Measurements from ENCODE around the gene GANC.
A peak's percentile ranks its signal among the peaks of the same experiment; 100 is the strongest.
"Not testable (repeated sequence)": the region's sequence is repeated elsewhere in the genome, so short reads cannot be mapped to it uniquely, and the experiment has no call there.

The GANC gene, protein sequence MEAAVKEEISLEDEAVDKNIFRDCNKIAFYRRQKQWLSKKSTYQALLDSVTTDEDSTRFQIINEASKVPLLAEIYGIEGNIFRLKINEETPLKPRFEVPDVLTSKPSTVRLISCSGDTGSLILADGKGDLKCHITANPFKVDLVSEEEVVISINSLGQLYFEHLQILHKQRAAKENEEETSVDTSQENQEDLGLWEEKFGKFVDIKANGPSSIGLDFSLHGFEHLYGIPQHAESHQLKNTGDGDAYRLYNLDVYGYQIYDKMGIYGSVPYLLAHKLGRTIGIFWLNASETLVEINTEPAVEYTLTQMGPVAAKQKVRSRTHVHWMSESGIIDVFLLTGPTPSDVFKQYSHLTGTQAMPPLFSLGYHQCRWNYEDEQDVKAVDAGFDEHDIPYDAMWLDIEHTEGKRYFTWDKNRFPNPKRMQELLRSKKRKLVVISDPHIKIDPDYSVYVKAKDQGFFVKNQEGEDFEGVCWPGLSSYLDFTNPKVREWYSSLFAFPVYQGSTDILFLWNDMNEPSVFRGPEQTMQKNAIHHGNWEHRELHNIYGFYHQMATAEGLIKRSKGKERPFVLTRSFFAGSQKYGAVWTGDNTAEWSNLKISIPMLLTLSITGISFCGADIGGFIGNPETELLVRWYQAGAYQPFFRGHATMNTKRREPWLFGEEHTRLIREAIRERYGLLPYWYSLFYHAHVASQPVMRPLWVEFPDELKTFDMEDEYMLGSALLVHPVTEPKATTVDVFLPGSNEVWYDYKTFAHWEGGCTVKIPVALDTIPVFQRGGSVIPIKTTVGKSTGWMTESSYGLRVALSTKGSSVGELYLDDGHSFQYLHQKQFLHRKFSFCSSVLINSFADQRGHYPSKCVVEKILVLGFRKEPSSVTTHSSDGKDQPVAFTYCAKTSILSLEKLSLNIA (N-terminal part only)

GRCh38 chr15:42272939-42273899, at the start of gene GANC, which contains the start of gene TMEM87A:
Gene GANC, plus strand, starts transcription at chr15:42273201. Its CDS starts 1,281 bp downstream, at chr15:42274482.
Gene TMEM87A, minus strand, starts transcription at chr15:42273433. Its CDS starts 35 bp downstream, at chr15:42273398.
- peak; percentile 87 to 96 for DNase-seq

- no peak for DNase-seq
Measured at GRCh38 chr15:42226648-42227047, 46.4 kb upstream of the GANC start.

- no peak for DNase-seq
Measured at GRCh38 chr15:42228036-42228435, 45.0 kb upstream of the GANC start.

DNA sequence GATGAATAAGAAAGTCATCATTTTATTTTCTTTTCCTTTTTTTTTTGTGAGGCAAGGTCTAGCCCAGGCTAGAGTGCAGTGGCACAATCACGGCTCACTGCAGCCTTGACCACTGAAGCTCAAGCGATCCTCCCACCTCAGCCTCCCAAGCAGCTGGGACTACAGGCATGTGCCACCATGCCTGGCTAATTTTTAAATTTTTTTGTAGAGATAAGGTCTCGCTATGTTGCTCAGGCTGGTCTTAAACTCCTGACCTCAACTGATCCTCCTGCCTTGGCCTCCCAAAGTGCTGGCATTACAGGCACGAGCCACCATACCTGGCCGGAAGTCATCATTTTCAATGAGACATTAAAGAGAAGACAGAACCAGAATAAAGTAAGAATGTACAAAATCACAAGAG, 44.0 kb upstream of the GANC start:
- DNase-seq: not testable (repeated sequence)

- DNase-seq: no peak
Measured at GRCh38 chr15:42231088-42231487, 41.9 kb upstream of the GANC start.

DNA sequence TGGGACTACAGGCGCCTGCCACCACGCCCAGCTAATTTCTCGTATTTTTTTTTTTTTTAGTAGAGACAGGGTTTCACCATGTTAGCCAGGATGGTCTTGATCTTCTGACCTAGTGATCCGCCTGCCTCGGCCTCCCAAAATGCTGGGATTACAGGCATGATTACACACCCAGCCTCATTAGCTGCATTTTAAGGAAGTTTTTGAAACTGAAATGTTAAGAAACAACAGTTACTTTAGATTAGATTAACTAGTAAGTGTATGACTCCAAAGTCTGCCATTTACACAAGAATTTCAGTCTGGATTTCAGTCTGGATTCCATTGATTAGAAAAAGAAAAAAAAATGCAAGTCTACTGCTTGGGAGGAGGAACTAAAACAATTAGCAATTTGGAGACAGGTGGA, 40.4 kb upstream of the GANC start:
- no peak for DNase-seq

- DNase-seq: no peak
Measured at GRCh38 chr15:42233107-42233506, 39.9 kb upstream of the GANC start.

DNA sequence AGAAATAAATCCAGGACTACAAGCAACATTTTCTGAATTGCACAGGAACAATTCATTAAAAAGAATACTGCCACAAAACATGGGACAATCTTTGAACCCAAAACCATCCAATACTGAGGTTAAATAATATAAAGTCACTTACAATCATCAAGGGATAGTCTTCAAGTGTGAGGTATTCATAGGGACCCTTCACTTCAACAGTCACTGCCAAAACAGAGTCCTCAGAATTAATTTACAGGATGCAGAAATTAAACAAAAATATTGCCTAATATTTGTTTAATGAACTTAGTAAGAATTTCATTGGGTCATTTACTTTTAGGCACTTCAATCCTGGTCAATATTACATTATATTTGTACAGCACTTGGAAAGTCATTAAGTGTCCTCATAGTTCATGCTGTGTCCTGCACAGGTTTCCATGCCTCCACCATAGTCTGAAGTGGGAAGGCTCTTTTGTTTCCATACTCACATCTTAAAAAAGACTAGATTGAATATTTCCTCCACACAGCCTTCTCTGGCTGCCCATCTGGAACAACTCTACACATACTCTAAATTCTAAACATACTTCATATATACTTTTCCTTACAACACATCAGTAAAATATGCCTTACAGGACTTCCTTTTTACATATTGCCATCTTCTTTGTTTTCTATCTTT, 33.3 kb upstream of the GANC start:
- no peak for DNase-seq

- no peak for DNase-seq
Measured at GRCh38 chr15:42240823-42241222, 32.2 kb upstream of the GANC start.

- DNase-seq: no peak
Measured at GRCh38 chr15:42253300-42253699, 19.7 kb upstream of the GANC start.

DNA sequence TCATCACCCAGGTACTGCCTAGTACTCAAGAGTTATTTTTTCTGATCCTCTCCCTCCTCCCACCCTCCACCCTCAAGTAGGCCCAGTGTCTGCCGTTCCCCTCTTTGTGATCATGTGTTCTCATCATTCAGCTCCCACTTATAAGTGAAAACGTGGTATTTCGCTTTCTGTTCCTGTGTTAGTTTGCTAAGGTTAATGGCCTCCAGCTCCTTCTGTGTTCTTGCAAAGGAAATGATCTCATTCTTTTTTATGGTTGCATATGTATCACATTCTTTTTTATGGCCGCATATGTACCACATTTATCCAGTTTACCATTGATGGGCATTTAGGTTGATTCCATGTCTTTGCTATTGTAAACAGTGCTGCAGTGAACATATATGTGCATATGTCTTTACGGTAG, 8.2 kb upstream of the GANC start:
- DNase-seq: no peak

DNA sequence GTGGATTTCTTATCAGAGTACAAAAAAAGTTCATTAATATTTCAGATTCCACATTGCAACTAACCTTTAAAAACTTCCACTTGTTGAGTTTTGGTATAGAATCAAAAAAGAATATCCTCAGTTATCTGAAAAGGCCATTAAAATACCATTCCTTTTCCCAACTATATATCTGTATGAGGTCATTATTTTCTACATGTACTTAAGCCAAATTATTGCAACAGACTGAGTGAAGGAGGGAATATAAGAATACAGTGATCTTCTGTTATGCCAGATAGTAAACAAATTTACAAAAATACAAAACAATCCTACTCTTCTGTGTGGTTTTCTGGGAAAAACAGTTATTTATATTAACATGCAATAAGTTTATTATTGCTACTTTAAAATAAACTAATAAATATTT, 5.7 kb upstream of the GANC start:
- DNase-seq: no peak

- no peak for DNase-seq
Measured at GRCh38 chr15:42270551-42270950, 2.5 kb upstream of the GANC start.

GRCh38 chr15:42270996-42271395, 2.0 kb upstream of the GANC start:
- DNase-seq: no peak

DNA sequence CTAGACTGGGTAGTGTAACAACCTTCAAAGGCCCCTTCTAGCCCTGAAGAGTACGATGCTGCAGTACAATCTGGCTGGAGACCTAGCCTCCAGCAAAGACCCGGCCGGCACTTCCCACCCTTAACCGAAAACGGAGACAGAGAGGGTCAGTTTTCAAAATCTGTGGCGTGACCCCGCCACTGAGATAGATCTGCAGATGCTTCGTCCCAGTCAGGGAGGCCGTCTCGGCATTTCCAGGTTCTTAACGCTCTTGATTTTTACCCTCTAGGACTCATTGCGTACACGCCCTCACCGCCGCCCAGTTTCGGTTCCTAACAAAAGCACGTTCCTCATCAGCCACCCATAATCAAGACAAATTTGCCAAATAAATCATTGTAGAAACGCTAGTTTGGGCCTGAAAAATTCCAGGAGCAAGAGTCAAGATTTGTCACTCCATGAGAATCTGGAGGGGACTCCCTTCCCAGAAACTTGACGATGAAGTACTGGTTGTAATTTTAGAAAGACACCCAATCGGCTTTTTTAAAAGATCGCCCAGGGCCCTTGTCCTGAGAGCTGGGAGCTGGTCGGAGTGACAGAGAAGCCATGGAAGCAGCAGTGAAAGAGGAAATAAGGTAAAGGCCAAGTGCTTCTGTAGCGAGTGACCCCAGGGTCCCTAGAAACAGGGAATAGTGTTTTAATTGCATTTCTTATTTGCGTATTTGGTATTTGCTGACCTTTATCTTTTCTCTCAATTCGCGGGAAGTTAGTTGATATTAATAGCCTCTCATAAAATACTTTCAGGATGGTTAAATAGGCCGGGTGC, 1.1 kb downstream of the GANC start:
- DNase-seq: peak; percentile 54

- DNase-seq: no peak
Measured at GRCh38 chr15:42274702-42274989, 1.6 kb downstream of the GANC start.

DNA sequence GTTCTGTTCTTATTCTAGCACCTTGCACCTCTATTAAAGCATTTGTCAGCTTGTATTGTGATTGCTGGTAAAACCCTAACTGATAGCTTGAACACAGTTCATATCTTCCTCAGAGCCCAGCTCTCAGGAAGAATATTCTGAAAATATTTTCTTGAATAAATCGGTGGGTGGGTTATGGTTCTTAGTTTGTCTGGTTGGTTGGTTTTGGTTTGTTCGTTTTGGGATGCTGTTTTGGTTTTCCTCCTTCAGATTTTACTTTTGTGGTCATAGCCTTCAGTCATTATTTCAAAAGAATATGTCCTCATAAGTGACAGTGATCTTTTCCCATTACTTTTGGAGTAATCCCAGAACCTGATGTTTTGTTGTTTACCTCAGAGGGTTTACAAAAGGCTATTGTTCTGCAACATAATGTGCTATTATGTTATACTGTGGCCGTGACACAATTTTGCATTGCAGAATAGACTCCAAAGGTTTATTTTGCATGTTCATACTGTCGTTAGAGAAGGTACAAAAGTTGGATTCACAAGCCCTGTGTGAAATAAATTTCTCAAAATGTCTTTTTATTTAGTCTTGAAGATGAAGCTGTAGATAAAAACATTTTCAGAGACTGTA, 2.9 kb downstream of the GANC start:
- no peak for DNase-seq

DNA sequence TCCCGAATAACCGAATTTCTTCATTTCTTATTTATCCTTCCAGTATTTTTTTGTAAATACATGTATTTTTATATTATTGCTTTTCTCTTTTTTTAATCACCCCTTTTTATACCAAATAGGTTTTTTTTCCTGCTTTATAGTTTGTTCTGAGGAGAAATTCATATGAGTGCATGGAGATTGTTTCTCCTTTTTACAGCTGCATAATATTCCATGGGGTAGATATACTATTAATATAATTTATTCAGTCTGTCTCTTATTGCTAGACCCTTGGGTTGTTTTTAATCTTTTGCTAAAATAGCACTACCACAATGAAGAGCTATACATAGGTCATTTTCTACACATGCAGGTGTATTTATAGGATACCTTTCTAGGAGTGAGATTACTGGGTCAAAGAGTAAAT, 3.8 kb downstream of the GANC start:
- DNase-seq: no peak

DNA sequence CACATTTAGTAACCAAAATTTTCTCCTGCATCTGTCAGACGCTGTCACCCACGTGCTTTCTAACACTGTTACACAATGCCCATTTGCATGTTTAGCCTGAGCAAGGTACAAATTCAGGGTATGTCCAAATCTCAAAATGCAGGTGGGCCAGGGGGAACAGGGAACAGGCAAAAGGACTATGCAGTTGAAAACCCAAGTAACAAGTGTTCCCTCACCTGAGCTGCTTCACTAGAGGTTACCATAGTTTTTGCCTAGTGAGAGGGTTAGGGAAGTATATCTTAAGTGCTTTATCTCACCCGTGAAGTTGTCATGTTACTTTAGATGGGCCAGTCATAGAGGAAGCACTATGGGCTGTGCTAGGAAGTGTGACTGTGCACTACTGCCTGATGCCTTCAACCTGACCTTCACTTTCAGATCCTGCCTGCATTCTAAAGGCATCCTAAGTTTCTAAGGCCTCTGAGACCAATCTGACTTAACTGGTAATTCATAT, 6.3 kb downstream of the GANC start:
- no peak for DNase-seq

DNA sequence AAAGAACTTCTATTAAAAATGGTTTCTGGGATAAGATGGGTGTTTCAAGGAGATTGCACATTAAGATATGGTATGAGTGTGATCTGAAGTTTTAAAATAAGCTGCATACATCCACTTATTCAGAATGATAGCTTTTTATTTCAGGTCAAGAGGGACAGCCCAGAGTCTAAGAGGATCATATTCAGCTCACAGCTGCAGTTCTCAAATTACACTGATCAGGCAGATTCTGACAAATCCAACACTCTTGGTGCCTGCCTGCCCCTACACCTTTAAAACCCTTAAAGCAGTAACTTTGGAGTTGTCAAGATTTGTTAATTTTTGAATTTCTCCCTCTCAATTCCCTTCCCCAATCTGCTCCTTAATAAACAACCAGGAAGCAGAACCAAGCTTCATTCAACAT, 9.3 kb downstream of the GANC start:
- no peak for DNase-seq

DNA sequence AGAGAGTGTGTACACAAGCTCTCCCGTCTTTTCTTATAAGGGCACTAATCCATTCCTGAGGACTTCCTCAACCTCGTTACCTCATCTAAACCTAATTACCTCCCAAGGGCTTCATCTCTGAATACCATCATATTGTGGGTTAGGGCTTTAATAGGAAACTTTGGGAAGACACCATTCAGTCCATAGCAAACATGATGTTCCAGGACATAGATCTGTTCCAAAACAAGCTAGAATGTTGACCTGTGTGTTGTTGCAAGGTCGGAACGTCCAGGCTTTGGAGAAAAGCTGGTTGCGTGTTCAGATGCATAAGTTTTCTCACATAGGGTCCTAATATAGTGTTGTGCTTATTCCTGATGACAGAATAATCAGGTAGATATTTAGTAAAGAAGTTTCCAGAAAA, 9.9 kb downstream of the GANC start:
- DNase-seq: no peak
